ENCODE data around the gene OTUD4. TPM values are rescaled to one million over a fixed set of nuclear protein-coding genes. Genes with fewer than 3 reads are reported as not detected.

The OTUD4 gene, protein sequence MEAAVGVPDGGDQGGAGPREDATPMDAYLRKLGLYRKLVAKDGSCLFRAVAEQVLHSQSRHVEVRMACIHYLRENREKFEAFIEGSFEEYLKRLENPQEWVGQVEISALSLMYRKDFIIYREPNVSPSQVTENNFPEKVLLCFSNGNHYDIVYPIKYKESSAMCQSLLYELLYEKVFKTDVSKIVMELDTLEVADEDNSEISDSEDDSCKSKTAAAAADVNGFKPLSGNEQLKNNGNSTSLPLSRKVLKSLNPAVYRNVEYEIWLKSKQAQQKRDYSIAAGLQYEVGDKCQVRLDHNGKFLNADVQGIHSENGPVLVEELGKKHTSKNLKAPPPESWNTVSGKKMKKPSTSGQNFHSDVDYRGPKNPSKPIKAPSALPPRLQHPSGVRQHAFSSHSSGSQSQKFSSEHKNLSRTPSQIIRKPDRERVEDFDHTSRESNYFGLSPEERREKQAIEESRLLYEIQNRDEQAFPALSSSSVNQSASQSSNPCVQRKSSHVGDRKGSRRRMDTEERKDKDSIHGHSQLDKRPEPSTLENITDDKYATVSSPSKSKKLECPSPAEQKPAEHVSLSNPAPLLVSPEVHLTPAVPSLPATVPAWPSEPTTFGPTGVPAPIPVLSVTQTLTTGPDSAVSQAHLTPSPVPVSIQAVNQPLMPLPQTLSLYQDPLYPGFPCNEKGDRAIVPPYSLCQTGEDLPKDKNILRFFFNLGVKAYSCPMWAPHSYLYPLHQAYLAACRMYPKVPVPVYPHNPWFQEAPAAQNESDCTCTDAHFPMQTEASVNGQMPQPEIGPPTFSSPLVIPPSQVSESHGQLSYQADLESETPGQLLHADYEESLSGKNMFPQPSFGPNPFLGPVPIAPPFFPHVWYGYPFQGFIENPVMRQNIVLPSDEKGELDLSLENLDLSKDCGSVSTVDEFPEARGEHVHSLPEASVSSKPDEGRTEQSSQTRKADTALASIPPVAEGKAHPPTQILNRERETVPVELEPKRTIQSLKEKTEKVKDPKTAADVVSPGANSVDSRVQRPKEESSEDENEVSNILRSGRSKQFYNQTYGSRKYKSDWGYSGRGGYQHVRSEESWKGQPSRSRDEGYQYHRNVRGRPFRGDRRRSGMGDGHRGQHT
- 77.3 TPM for total RNA-seq

DNA sequence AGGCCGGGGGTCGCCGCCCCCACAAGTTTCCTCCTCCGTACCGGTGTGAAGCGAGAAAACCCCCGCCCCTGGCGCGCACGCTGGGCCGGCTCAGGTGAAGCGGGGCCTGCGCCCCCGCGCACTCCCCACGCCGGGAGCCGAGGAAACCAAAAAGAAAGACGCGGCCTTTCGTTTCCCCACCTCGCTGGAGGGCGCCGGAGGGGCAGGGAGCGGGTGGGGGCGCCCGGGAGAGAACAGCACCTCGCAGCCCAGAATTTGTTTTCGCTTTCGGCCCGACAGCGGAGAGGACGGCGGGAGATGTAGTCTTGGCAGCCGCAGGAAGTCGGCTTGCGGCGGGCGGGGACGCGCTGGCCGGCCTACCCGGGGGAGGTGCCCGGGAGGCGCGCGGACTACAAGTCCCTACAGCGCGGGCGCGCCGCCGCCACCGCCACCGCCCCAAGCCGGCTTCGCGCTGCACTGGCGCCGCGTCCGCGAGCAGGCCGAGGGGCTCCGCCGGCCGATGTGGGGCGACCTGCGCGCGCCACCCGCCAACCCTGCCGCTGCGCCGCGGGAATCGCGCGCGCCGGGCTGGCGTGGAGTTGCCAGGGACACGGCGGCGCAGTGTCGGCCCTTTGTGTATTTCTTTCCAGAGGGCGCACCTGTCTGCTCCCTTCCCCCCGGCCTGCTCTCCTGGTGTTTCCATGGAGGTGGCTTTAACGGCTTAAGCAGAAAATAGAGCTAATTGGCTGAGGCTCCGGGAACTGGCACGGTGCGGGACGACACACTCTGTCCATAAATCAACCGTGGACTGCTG is at the start of gene OTUD4:
Gene OTUD4 (minus strand): TSS at position 292 of the 793 bp plus-strand sequence. CDS start 616 bp downstream, outside the sequence.

DNA sequence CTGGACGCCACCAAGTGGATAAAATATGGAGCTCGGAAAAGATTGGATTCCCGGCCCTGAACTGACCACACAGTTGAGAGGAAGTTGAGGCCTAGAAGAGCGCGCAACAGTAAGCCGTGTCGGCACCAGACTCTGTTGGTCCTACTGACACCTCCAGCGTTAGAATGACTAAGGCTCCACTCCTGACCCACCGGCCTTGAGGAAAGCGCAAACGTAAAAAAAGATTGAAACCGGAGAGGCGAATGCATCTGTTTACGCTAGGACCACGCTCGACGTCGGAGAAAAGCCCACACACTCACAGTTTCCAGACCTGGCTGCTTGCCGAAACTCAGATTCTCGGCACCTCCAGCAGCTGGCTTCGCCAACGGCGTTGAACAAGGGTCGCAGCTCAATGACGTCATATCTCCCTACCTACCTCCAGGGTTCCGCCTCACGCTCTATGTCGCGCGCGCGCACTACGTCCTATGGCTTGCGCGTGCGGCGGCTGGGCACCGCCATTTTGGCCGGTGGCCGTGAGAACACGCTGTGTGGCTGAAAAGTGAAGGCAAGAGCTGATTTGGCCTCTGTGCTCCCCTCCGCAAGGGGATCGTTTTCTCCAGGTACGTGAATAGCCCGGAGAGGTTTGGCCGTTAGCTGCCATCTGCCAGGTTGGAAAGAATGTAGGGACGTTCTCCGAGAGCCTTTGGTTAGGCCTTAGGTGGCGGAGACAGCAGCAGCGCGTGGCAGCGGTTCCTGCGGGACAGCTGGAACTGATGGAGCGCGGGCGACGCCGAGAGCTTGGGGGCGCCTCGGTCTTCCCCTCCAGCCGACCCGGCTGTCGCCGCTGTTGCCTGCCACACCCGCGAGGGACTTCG is 82.3 kb downstream of the OTUD4 start, which contains the start of the genes ABCE1 and ANAPC10:
Gene ABCE1 (plus strand): TSS at position 491 of the 854 bp plus-strand sequence. CDS start 6,102 bp downstream, outside the sequence.
Gene ANAPC10 (minus strand): TSS at position 376 of the 854 bp plus-strand sequence. CDS start 2,097 bp downstream, outside the sequence.

Small RNA genes lying within 50 kb of the gene (small RNA-seq; reads per million reads assigned to genes)
- not detected for gene RF00019 (ENCODE audit: low replicate concordance)

Other genes starting within 250 kb of the OTUD4 start
- gene ANAPC10, start 82.4 kb downstream of the OTUD4 start, total RNA-seq, result 68.9 TPM
- gene ABCE1, start 82.3 kb downstream of the OTUD4 start, total RNA-seq, result 122 TPM

Data from parietal lobe (tissue), 2 donors.